CD4-positive, alpha-beta T cell treated with Interleukin-15 for 4 hours (primary cell): ENCODE data around the gene RBM27.
"Not testable (repeated sequence)": the region's sequence is repeated elsewhere in the genome, so short reads cannot be mapped to it uniquely, and the experiment has no call there.

Source experiments
- DNase-seq: peaks from one replicate; pipeline ENCODE4 v3.0.0-alpha.2; 2020; ENCODE audit warnings: low spot score

RBM27 gene, protein sequence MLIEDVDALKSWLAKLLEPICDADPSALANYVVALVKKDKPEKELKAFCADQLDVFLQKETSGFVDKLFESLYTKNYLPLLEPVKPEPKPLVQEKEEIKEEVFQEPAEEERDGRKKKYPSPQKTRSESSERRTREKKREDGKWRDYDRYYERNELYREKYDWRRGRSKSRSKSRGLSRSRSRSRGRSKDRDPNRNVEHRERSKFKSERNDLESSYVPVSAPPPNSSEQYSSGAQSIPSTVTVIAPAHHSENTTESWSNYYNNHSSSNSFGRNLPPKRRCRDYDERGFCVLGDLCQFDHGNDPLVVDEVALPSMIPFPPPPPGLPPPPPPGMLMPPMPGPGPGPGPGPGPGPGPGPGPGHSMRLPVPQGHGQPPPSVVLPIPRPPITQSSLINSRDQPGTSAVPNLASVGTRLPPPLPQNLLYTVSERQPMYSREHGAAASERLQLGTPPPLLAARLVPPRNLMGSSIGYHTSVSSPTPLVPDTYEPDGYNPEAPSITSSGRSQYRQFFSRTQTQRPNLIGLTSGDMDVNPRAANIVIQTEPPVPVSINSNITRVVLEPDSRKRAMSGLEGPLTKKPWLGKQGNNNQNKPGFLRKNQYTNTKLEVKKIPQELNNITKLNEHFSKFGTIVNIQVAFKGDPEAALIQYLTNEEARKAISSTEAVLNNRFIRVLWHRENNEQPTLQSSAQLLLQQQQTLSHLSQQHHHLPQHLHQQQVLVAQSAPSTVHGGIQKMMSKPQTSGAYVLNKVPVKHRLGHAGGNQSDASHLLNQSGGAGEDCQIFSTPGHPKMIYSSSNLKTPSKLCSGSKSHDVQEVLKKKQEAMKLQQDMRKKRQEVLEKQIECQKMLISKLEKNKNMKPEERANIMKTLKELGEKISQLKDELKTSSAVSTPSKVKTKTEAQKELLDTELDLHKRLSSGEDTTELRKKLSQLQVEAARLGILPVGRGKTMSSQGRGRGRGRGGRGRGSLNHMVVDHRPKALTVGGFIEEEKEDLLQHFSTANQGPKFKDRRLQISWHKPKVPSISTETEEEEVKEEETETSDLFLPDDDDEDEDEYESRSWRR

DNA sequence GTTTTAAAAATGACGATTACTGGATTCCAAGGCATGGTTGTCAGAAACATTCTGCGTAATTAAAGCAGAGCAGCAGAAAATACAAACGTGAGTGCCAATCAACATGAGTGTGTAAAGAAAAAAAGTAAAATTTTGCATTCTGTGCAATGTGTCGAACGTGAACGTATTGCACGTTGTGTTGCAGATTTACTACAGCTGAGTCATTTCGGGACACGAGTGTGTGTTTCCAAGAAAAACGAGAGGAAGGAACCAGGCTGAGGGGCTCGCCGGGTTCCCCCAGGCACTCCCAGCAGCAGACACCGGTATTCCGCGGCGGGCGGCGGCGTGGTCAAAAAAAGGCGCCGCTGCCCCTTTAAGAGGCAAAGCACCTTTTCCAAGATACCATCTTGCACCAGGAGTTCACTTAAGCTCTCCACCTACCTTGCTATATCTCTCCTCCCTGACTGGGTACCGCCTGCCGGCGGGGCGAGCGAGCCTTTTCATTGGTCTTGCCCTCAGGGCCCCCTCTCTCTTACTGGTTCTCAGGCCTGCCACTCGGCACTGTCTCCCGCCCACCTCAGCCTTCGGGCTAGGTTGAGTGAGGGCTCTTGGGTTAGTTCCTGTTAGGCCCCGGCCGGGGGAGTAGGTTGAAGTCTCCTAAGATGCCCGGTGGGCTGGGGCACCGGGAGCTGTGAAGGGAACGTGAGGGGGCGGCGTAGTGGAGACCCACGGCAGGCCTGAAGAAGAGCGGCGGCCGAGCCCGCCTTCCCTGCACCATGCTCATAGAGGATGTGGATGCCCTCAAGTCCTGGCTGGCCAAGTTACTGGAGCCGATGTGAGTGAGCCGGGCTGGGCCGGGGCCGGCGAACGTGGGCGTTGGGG lies at the start of gene RBM27:
Gene RBM27, plus strand, starts transcription at position 595 of the 861 bp plus-strand sequence. Its CDS starts 161 bp downstream, at position 756.
- peak; percentile 98 for DNase-seq

GRCh38 chr5:146158255-146158654 lies 45.1 kb upstream of the RBM27 start:
- no peak for DNase-seq

DNA sequence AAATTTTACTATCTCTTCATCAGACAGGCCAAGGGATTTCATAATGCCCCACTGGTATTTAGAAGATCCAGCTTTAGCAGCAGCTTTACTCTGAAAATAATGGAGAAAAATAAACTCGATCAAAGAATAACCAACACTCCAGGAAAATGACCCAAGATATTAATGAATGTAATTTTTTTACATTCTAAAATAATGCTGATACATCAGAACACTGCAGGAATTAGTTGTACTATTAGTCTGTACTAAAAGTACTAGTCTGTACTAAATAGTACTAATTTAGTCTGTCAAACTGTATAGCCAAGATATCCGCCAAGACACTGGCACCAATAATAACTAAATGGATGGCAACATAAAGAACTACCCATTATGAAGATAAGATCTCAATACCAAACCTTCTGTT lies 39.0 kb upstream of the RBM27 start:
- DNase-seq = no peak

DNA sequence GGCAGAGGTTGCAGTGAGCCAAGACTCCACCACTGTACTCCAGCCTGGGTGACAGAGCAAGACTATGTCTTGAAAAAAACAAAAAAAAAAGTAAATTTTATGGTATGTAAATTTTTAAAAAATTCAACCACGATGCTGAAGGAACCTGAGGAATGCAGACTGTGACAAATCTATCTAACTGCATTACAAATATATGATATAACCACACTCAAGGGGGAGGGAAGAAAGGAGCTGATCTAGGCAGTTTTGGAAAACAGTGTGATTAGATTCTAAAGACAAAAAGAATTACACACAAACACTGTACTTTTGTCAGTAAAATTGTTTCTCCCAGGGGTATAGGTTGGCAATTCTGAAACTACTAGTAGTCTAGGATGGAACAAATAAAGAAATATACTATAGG lies 37.9 kb upstream of the RBM27 start:
- no peak for DNase-seq

GRCh38 chr5:146165903-146166302 lies 37.5 kb upstream of the RBM27 start:
- DNase-seq = no peak

DNA sequence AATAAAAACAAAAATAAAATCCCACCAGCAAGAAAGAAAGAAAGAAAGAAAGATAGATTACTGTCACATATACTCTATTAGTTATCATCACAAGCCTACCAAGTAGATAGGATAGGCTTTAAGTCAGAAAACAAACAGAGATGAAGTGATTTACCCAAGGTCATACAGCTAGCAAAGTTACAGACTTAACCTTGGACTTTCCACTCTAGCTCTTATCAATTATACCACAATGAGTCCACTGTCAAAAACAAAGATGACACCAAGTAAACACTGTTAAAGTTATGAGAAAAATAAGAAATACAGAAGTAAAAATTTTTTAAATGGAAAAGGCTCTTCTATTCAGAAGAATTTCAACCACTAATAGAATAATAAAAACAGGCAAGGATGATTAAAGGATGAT lies 34.3 kb upstream of the RBM27 start:
- no peak for DNase-seq

GRCh38 chr5:146173049-146173448 lies 30.4 kb upstream of the RBM27 start:
- not testable (repeated sequence) for DNase-seq

DNA sequence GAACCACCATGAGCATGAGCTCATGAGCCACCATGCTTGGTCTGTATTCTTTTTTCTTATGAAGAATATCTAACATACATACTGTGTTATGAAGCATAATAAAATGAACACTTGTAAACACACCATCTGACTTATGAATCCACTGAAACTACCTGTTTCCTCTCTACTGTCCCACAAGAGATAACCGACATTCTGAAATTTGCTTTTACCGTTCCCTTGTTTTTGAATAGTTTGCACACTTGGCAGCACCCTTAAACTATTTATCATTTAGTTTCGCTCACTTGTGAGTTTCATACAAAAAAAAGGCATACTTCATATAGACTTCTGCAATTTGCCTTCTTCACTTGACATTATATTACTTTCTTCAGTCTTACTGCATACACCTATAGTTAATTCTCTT lies 29.8 kb upstream of the RBM27 start:
- no peak for DNase-seq

GRCh38 chr5:146176805-146177204 lies 26.6 kb upstream of the RBM27 start:
- DNase-seq = no peak

DNA sequence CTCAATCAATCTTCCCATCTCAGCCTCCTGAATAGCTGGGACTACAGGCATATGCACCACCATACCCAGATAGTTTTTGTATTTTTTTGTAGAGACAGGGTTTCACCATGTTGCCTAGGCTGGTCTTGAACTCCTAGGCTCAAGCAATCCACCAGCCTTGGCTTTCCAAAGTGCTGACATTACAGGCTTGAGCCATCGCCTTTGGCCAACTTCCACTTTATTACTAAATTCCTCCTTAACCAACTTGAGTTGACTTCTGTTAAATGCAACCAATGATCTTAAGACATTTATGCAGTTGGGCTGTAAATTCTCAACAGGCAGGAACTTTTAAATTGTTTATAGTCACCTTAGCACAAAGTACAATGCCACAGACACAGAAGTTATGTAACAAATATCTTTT lies 23.7 kb upstream of the RBM27 start:
- no peak for DNase-seq

GRCh38 chr5:146183403-146183802 lies 20.0 kb upstream of the RBM27 start:
- not testable (repeated sequence) for DNase-seq

DNA sequence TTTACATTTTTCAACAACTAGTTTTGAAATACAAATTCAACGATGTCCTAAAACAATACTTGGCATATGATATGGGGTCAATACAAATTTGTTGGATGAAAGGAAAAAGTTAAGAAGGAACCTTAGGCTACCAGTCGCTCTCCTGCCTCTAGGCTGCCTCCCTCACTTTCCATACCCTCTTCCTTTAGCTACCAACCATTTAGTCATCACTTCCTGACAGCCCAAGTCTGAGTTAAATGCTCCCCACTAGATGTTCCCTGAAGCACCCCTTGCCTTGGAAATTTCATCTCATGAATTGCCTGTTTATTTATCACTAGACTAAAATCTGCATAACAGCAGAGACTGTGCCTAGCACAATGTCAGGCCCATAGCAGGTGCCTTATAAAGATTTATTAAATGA lies 18.2 kb upstream of the RBM27 start:
- DNase-seq = no peak

DNA sequence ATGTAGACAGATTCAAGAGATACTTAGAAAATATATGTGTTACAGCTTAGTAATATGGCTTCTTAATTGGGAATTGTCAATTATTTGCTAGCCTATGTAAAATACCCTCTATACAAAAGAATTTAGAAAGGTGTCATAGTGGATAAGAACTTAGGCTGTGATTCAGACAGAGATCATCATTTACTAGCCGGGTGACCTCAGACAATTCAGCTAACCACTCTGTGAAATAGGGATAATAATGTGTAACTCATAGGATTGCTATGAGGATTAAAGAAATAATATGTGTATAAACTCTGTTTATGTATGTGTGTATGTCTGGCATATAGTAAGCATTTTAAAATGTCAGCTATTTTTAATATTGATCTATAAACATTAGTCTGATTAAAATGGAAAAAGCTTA lies 15.0 kb upstream of the RBM27 start:
- DNase-seq = no peak

DNA sequence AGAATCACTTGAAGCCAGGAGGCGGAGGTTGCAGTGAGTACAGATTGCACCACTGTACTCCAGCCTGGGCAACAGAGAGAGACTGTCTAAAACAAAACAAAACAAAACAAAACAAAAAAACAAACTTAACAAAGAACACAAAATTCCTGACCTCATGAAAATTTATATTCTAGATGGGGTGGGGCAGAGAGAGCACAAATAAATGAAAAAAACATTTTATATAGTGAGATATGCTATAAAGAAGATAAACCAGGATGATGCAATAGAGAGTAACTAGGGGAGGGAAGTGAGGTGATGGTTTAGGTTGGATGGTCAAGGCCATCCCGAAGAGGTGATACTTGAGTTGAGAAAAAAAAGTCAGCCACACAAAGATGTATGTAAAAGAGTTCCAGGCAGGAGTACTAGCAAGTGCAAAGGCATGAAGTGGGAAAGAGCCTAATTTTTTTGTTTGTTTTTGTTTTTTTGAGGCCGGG lies 10.8 kb upstream of the RBM27 start:
- no peak for DNase-seq

- DNase-seq = no peak
These were observed 10.1 kb upstream of the RBM27 start for GRCh38 chr5:146193285-146193684.

GRCh38 chr5:146194997-146195396 lies 8.4 kb upstream of the RBM27 start:
- DNase-seq = not testable (repeated sequence)

GRCh38 chr5:146196459-146197048 lies 6.9 kb upstream of the RBM27 start:
- DNase-seq = no peak

GRCh38 chr5:146199176-146199815 lies 4.1 kb upstream of the RBM27 start:
- DNase-seq = no peak

- DNase-seq = not testable (repeated sequence)
These were observed 1.6 kb upstream of the RBM27 start for GRCh38 chr5:146201795-146202194.

GRCh38 chr5:146203872-146204192 lies 427 bp downstream of the RBM27 start:
- no peak for DNase-seq
